A673 (cell line): ENCODE results near the gene CRYGD. TPM values are rescaled to one million over a fixed set of nuclear protein-coding genes. Genes with fewer than 3 reads are reported as not detected.

Experiments
- BruUV-seq: library from RNA; stranded (reverse); fragments of 400-500 nt; replicated peaks from 2 replicates; lab custom pipeline; 2021; lab: Mats Ljungman, UMichigan
- CTCF ChIA-PET: fragments of 300-600 bp; sonication (Branson Sonifier 250); formaldehyde crosslinking; loops from one replicate; lab custom pipeline; 2022; ENCODE audit warnings: antibody characterized with exemption; lab: Charles Lee
- POLR2A ChIA-PET: fragments of 300-600 bp; sonication (Branson Sonifier 250); formaldehyde crosslinking; loops from one replicate; lab custom pipeline; 2022; ENCODE audit warnings: antibody characterized with exemption; ENCODE audit not compliant: low non-redundant PET; lab: Charles Lee
- DNase-seq: peaks from one replicate; pipeline ENCODE4 v3.0.0-alpha.2; 2015; ENCODE audit warnings: low spot score
- H3K27ac ChIP-seq: fragments of 200-600 bp; sonication (generic); 2 replicates; pipeline ENCODE4 v1.5.1; 2016; ENCODE audit warnings: mixed run types, low read depth, mild to moderate bottlenecking, mixed read lengths, antibody characterized with exemption, low read length; ENCODE audit not compliant: poor library complexity, severe bottlenecking
- H3K27me3 ChIP-seq: fragments of 200-600 bp; sonication (generic); replicated peaks from 2 replicates; pipeline ENCODE4 v1.6.1; 2017; ENCODE audit warnings: mixed run types, low read depth, mild to moderate bottlenecking, mixed read lengths, antibody characterized with exemption, low read length; ENCODE audit not compliant: insufficient read depth, poor library complexity
- H3K36me3 ChIP-seq: fragments of 200-600 bp; sonication (generic); 2 replicates; pipeline ENCODE4 v1.6.1; 2016; ENCODE audit warnings: mixed run types, mild to moderate bottlenecking, mixed read lengths, antibody characterized with exemption, low read length; ENCODE audit not compliant: insufficient read depth, poor library complexity, severe bottlenecking
- H3K4me1 ChIP-seq: fragments of 200-600 bp; sonication (generic); 2 replicates; pipeline ENCODE4 v1.6.1; 2017; ENCODE audit warnings: mixed run types, mild to moderate bottlenecking, mixed read lengths, antibody characterized with exemption, low read length; ENCODE audit not compliant: insufficient read depth, poor library complexity, severe bottlenecking
- H3K4me3 ChIP-seq: fragments of 200-600 bp; sonication (generic); 2 replicates; pipeline ENCODE4 v1.5.1; 2016; ENCODE audit warnings: low read depth, mixed run types, mild to moderate bottlenecking, mixed read lengths, low read length; ENCODE audit not compliant: poor library complexity, severe bottlenecking
- H3K9me3 ChIP-seq: fragments of 200-600 bp; sonication (generic); 2 replicates; pipeline ENCODE4 v1.6.1; 2016; ENCODE audit warnings: mixed run types, low read depth, mild to moderate bottlenecking, mixed read lengths, antibody characterized with exemption, low read length; ENCODE audit not compliant: poor library complexity, severe bottlenecking
- CTCF ChIP-seq: fragments of 300-800, 200-600 bp; sonication (generic); conservative IDR thresholded peaks from 2 replicates; pipeline ENCODE4 v1.5.1; 2017; ENCODE audit warnings: low read depth, mild to moderate bottlenecking, antibody characterized with exemption, low read length, moderate library complexity, mixed read lengths
- EZH2 ChIP-seq: fragments of 200-600 bp; sonication (generic); IDR thresholded peaks from 2 replicates; pipeline ENCODE4 v1.6.1; 2017; ENCODE audit warnings: borderline replicate concordance, low read depth, mild to moderate bottlenecking, mixed read lengths, antibody characterized with exemption, low read length; ENCODE audit not compliant: poor library complexity, severe bottlenecking
- intact Hi-C: fragments of 100-400 bp; cut with micrococcal nuclease; formaldehyde crosslinking; loops from one replicate; pipeline ENCODE4 v1.10.0; 2022; ENCODE audit not compliant: unreplicated experiment
- total RNA-seq: library from RNA; stranded (reverse); gene quantifications from 2 replicates; pipeline ENCODE4 v1.2.3, GENCODE V29; 2021

The CRYGD gene
- total RNA-seq, 1 experiment from 2014 or later: not detected

DNA sequence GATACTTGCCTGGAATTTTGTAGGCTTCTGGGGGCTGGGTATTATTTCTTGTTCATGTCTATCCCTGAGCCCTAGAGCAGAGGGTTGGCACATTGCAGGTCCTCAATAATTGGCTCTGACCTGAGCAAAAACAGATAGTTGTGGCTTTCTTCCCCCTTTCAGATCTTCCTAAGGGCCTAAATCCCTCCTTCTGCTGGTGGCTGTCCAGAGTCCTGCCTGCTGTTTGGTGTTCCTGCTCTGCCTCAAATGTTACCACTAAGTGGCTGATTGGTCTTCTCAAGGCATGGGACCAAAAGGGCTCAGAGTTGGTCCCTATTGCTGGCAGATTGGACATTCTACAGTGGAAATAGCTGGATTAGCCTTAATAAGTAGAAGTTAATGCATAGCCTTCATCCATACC, 22.7 kb upstream of the CRYGD start:
- no peaks in the 10 kb centered on the region for H3K36me3 ChIP-seq
- ChIA-PET POLR2A (interaction anchor here (0.6 to 0.7 kb wide), 2 partner anchors 11 to 16 kb away, joined by 4 to 5 read pairs; no protein-coding TSS in a partner anchor), CTCF (no interaction called here)
- H3K4me1 ChIP-seq: peaks cover 9% of the 10 kb centered on the region
- no peaks in the 10 kb centered on the region for H3K27me3 ChIP-seq
- H3K9me3 ChIP-seq: no peaks in the 10 kb centered on the region
- no peak for DNase-seq
- no TSS peak for BruUV-seq
- no peak for TF ChIP-seq EZH2
- TF ChIP-seq CTCF: no peak
- H3K27ac ChIP-seq: no peak overlapping the region
- no peak overlapping the region for H3K4me3 ChIP-seq
- intact Hi-C loops: no loop called here

DNA sequence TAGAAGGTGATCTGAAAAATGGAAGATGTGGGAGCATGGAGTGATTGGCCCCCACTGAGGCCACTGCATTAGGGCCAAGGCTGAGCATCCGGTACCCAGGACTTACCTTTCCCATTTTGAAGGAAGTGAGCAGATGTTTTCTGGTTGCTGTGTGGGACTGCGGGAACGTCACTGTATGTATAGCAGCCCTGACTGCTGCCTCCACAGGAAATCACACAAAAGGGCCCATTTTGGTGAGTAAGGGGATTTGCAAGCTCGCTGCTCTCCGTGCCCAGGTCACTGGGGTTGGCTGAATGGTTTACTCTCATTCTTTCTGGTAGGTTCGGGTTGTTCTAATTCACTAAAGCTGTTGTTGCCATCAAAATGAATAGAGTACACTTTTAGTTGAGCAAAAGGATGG, 21.7 kb upstream of the CRYGD start, which contains the start of gene CRYGB:
CRYGB (minus strand) TSS at position 153 of the 400 bp plus-strand sequence; CDS start at position 115, 38 bp downstream.
- Histone ChIP-seq H3K4me1 (peaks cover 9% of the 10 kb centered on the region), H3K9me3 (no peaks in the 10 kb centered on the region), H3K4me3 (no peak within 1 kb of the TSS), H3K27ac (no peak within 1 kb of the TSS), H3K36me3 (no peaks in the 10 kb centered on the region), H3K27me3 (no peaks in the 10 kb centered on the region)
- ChIA-PET CTCF (no interaction called here), POLR2A (no interaction called here)
- DNase-seq: no peak
- intact Hi-C loops: no loop called here
- TF ChIP-seq CTCF (no peak), EZH2 (no peak)
- no TSS peak for BruUV-seq

GRCh38 chr2:208142925-208143799, 18.8 kb upstream of the CRYGD start:
- BruUV-seq: no TSS peak
- DNase-seq: no peak
- Histone ChIP-seq H3K36me3 (no peaks in the 10 kb centered on the region), H3K27me3 (no peaks in the 10 kb centered on the region), H3K4me1 (peaks cover 9% of the 10 kb centered on the region), H3K27ac (no peak overlapping the region), H3K9me3 (no peaks in the 10 kb centered on the region), H3K4me3 (no peak overlapping the region)
- ChIA-PET CTCF (no interaction called here), POLR2A (no interaction called here)
- TF ChIP-seq CTCF (no peak), EZH2 (no peak)
- intact Hi-C loops: no loop called here
